HG03196 (cell line): Measurements from ENCODE around the gene CKB.
"Not testable (repeated sequence)": the region's sequence is repeated elsewhere in the genome, so short reads cannot be mapped to it uniquely, and the experiment has no call there.

Experiments used
- ATAC-seq: cut with Tn5 transposase; IDR thresholded peaks from one replicate; pipeline ENCODE4 v1.9.1; 2021; ENCODE audit not compliant: unreplicated experiment

The CKB gene

DNA sequence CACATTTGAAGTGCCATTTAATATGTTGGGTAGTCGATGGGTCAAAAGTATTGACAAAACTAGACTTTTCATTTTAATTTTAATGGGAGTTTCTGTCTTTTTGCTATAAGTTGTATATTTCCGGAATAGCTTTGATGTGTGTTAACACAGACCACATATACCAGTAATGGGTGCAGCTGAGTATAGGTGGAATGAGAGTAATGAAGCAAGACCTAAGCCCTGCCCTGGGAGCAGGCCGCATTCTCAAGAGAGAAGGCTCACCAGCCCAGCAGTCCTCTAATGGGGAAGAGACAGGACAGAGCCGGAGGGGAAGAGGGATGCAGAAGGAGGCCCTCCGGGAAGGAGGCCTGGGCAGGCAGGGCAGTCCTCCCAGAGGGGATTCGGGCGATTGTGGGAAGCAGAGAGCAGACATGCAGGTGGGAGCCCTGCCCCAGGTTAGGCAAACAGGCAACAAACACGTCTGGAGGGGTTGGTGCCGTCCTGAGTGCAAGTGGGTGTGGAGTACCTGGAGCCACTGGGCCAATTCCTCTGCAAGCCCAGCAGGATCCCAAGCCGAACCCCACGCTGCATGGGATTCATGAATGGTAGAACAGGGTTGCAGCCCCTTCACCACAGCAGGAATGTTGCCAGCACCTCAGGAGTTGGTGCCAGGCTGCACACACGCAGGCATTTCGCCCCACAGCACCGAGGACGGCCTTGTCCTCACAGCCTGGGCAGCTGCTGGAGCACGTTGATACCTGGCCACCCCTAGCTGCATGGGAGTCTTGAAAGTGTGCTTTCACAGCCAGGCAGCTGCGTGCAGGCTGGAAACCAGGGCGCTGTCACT lies 7.8 kb downstream of the CKB start:
- ATAC-seq = no peak

DNA sequence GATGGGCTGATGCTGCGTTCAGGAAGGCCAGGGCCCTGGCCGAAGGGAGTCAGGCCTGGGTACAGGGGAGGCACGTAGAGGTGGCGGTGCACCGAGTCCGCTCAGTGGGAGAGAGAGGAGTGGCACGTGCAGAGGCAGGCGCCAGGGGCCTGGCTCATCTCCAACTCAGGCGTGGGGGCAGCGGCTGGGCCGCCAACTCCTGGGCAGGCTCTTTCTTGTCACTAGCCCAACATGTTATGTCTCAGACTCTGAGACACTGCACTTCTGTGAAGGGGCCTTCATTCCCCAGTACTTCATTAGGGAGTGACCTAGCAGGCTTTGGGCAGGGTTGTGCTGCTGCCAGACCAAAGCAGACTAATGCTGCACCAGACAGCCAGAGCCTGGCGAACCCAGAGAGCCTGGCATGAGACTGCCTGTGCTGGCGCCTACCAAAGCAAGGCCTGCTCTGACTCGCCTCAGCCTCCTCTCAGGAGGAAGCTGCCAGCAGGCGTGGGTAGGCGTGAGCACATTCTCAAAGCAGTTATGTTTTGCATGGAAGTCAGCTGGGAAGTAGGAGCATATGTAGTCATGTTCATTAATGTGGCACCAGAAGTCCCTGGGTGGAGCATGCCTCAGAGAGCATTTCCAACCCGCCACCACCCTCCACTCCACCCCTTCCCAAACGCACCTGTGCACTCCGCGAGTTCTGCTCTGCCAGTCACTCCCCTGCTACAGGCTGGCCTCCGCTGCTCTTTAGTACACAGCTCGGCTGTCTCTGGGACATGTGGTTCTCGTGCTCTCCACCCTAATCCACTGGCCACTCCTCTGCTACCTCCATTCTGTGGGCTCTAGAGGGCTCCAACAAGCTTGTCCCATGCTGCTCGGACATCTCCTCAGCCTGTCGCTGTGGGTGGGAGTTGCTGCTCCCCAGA lies 9.7 kb downstream of the CKB start:
- ATAC-seq = no peak

DNA sequence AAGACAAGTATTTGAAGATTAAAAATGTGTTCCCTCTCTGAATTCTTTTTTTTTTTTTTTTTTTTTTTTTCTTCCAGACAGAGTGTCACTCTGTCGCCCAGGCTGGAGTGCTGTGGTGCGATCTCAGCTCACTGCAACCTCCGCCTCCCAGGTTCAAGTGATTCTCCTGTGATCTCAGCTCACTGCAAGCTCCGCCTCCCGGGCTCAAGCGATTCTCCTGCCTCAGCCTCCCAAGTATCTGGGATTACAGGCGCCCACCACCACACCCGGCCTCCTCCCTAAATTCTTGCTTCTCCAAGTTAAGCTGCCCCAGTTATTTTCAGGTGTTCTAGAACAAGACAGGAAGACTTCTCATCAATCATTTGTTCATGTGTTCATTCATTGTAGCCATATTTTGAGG lies 10.4 kb downstream of the CKB start:
- not testable (repeated sequence) for ATAC-seq

DNA sequence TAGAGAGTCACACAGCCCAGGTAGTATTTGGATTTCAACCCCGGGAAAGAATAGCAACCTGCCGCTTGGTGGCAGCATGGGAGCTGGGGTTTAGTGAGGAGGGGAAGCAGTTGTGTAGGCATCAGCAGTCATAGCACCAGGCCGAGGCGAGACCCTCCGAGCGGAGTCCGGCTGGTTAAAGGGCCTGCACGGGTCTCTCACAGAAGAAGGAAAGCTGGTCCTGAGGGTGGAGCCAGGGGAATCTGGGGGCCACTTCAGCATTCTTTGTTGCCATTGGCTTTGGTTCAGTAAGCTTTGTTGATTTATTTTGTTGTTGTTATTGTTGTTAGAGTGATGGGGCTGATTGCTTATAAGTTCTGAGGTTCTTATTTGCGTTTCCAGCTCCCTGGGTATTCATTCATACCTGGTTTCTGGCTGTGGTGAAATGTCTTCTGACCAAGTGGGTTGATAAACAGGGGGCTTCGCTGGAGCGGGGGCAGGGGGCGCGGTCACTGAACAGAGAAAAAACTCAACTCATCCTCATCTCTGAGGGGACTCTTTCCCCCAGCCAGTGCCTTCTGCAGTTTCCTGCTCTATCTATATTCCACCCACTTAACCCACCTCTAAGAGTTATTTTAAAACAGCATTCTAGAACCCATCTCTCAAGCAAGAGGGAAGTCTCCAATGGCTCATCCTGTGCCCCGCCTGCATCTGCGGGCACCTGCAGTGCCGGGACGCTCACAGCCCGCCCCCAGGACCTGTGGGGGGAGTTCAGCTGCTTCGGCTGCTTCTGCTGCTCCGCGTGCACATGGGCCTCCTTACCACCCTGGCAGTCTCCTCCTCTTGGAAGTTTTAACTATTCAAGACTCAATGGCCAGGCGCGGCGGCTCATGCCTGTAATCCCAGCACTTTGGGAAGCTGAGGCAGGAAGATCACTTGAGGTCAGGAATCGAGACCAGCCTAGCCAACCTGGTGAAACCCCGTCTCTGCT lies 11.6 kb downstream of the CKB start:
- no peak for ATAC-seq

DNA sequence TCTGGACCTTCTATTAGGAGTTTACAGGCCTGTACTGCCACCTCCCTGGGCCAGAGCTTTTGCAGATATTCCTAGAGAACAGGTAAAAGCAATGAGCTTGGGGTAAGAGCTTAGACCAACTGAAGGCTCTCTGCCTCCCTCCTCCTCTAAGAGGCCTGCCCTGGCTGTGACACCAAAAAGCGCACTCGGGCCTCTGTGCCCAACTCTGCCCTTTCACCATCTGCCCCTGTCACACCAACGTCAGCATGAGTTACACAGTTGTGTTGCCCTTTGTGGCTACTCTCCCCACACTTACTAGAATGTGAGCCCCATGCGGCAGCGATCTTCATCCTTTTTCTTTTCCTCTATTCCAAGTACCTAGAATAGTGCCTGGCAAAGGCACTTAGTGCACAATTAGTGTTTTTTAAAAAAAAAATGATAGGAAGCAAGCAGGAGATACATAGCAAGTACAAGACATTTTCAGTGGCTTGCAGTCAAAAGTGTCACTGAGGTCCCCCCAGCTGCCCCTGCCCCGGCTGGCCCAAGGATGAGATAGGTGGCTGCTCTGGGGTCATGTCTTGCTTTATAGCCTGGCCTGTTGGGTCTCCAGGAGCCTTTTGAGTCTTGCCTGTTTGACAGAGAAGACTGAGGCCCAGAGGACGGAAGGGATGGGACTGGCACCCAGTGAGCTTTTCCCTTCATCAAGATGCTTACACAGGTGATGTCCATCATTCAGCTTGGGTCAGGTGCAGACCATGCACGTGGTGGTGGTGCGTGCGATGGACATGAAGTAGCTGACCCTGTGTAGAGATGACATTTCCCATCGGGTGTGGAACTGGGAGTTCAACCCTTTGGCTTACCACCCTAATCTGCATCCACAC lies 12.5 kb downstream of the CKB start:
- no peak for ATAC-seq

DNA sequence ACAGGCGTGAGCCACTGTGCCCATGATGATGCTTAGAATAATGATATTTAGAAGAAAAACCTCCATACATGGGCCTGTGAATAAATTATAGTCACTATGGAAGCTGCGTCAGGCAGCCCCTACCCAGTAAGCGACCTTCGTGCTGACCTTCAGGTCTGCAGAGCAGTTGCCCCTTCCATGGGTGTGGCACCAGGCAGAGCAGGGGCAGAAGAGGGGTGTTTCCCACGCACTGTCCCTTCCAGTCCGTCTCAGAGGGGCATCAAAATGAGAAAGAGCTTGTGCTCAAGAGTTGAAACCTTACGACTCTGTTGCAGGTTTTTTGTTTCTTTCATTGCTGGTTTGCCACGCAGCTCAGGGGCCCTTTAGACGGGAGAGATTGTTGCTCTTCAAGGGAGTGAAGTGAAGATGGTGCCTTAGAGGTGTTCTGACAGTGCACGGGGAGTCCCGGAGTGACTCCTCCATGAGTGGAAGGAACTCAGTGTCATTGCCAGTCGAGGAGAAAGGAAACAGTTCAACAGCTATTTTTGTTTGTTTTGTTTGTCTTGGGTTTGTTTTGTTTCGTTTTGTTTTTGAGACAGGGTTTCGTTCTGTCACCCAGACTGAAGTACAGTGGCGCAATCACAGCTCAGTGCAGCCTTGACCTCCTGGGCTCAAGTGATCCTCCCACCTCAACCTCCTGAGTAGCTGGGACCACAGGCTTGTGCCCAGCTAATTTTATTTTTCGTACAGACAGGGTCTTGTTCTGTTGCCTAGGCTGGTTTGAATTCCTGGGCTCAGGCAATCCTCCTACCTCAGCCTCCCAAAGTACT lies 13.9 kb downstream of the CKB start:
- ATAC-seq = no peak

DNA sequence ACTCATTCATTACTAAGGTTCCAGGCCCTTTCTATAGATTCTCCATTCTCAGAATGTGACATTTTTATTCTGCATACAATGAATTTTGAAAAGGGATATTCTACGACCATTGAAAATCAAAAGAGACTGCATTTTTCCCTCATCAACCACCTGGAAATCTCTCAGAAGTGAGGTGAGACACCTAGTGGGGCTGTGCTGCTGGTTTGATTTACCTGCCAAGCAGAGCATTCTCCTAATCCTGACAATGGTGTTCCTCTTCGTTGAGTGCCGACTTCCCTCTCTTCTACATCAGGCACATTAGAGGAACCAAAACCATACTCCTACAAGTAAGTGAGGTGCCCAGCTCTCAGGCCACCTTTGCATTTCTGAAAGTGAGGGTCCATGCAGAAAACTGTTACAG lies 14.9 kb downstream of the CKB start:
- ATAC-seq = no peak

DNA sequence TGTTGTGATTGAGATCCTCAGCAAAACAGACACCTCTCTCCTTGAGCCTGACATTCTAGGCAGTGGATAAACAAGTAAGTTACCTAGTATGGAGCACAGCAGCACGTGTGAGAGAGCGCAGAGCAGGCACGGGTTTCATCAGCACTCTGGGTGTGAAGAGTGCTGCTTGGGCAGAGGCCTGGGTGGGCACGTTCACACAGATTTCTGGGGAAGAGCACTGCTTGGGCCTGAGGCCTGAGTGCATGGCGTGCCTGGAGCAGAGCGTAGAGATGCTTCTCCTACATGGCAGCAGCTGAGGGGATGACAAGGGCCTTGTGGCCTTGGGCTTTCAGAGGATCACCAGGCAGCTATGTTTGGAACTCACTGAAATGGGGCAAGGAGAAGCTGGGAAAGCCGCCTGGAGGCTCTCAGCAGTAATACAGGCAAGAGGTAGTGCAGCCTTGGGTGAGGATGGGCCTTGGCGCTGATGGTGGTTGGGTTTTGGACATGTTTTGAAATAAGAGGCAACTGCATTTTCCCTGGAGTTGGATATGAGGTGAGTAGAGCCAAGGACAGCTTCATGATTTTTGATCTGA lies 17.6 kb downstream of the CKB start:
- ATAC-seq = no peak

DNA sequence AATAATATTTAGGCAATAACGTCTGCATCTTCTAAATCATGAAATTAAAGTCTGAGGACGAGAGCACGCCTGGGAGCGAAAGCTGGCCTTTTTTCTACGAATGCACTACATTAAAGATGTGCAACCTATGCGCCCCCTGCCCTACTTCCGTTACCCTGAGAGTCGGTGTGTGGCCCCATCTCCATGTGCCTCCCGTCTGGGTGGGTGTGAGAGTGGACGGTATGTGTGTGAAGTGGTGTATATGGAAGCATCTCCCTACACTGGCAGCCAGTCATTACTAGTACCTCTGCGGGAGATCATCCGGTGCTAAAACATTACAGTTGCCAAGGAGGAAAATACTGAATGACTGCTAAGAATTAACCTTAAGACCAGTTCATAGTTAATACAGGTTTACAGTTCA lies 19.3 kb downstream of the CKB start:
- no peak for ATAC-seq

DNA sequence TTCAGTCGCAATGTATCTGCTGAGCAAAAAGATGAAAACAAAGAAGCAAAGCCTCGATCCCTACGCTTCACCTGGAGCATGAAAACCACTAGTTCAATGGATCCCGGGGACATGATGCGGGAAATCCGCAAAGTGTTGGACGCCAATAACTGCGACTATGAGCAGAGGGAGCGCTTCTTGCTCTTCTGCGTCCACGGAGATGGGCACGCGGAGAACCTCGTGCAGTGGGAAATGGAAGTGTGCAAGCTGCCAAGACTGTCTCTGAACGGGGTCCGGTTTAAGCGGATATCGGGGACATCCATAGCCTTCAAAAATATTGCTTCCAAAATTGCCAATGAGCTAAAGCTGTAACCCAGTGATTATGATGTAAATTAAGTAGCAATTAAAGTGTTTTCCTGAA lies 19.8 kb downstream of the CKB start:
- no peak for ATAC-seq

DNA sequence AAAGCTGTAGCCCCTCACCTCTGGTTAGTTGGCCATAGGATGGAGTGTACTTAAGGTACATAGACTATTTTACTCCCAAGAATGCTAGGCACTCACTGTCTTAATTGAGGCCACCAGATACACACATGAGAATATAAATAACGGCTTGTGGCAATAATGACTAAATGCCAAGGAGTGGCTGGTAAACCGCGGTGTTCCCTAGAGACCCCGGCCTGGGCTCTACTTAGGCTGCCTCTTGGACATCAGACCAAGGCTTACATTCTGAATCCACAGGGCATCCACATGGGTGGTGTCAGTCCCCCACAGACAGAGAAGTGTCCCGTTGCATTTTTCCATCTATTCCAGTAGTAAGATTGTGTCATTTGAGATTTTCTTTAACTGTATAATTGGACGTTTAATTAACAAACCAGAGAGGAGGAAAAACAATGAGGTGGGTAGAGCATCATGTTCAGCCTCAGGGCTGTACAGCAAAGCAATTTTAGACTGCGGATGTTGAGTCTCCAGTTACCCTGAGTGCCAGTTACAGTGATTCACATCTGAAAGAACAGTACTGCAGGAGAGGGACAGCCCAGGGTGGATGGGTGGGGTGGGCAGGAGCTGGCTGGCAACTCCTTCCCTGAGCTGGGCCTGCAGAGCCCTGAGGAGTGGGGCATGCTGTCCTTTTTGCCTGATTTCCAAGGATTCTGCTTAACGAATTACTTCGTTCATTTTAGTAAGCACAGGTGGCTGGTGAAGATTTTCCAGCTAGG lies 20.5 kb downstream of the CKB start:
- no peak for ATAC-seq

DNA sequence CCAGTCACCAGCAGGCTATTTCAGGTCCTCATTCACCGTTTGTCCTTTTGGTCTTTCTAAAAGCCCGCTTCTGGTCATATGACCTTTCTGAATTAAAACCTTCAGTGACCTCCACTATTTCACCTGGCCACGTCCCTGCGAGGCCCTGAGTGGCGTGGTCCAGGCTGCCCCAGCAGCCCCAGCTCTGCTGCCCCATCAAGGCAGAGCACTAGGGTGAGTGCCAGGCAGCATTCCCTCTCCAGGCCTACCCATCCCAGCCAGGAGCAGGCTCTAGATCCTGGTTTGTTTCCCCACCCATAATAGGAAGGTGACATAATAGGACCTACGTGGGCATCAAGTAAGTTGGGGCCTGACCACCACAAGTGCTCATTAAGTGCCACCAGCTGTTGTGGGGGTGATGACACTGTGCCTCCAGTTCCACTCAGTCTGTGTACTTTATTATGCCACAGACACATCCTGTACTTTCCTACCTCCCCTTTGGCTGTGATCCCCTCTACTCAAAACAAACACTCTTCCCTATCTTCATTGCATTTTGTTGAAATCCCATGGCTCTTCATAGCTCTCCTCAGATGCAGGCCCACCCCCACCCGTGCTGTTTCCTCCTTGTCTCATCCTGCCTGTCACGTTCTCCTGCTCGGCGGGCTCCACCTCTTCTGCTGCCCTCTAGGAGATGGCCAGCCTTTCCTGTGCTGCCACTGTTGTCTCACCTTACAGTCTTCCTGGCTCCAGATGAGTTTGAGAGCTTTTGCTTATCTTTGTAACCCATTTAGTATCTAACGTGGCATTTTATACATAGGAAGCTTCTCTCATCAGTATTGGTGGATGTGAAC lies 21.4 kb downstream of the CKB start:
- ATAC-seq = no peak

DNA sequence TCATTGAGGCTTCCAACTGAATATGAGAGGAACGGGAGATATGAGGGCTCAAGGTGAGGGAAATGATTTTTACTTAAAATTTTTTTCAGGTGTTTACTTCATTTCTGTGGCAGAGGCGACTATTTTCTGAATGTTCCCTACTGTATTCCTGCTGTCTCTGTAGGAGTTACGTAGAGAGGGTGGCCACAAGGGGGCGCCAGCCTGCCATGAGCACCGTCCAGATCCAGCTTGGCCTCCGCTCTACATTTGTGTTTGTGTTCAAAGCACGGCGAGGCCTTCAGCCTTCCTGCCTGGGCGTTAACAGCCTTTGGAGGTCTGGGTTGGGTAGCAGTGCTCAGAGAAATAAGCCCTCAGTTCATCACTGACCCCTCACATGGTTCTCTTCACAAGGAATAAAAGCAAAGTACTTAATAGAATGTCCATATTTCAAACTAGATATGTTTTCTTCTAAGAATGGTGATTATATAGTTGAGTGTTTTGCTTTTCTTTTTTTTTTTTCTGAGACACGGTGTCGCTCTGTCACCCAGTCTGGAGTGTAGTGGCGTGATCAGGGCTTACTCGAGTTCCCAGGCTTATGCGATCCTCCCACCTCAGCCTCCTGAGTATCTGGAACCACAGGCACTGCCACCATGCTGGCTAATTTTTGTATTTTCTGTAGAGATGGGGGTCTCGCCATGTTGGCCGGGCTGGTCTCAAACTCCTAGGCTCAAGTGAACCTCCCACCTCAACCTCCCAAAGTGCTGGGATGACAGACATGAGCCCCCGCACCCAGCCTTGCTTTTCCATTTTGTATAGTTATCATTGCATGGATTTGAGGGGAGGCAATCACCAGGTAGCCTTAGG lies 22.3 kb downstream of the CKB start:
- no peak for ATAC-seq

DNA sequence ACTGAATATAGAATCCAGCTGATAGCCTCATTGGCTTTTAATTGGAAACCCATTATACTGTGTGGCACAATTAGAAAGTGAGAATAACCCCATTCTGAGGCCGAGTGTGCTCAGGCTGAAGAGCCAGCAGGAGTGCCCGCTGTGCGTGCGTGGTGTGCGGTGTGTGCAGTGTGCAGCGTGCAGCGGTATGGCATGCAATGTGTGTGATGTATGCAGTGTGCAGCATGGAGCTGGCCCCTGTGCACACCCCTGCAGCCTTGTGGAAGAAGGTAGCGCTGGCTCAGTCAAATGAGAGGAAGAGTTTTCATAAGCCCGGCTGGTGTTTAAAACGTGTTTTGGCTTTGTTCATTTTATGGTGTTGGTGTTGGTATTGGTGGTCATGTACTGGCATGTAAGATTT lies 22.9 kb downstream of the CKB start:
- ATAC-seq = no peak

DNA sequence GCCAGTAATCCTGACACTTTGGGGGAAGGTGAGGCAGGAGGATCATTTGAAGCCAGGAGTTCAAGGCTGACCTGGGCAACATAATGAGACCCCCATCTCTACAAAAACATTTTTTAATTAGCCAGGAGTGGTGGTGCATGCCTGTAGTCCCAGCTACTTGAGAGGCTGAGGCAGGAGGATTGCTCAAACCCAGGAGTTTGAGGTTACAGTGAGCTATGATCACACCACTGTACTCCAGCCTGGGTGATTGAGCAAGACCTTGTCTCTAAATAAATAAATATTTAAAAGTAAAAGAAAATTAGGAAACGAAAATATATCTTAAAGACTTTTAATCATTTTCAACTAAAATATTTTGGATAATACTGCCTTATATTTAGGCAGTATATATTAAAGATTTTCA lies 25.9 kb downstream of the CKB start:
- no peak for ATAC-seq

DNA sequence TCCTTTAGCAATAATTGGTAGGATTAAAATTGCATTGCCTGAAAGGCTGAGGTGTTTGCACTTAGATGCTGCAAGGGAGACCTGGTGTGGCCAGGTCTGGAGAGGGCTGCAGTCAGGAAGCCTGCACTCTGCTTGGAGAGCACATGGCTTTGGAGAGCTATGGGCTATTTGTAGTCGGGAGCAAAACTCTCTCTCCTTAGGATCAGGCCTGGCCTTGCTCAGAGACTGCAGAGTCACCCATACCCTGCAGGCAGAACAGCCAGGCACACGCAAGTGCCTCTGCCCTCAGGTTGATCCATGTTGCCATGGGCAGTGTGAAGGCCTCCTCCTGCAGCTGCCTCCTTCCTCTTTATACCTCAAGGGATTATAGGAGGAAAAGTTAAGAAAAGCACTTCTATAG lies 26.8 kb downstream of the CKB start:
- ATAC-seq = no peak
